HG03520 (cell line): Measurements from ENCODE around the gene SERPIND1.
"Not testable (repeated sequence)": the region's sequence is repeated elsewhere in the genome, so short reads cannot be mapped to it uniquely, and the experiment has no call there.

Source experiments
- ATAC-seq: cut with Tn5 transposase; IDR thresholded peaks from one replicate; pipeline ENCODE4 v1.9.1; 2021; ENCODE audit warnings: mild to moderate bottlenecking, moderate library complexity; ENCODE audit not compliant: unreplicated experiment

The SERPIND1 gene

GRCh38 chr22:20773793-20774212, at the start of gene SERPIND1:
Gene SERPIND1 (plus strand): TSS chr22:20774113. CDS start chr22:20779313, 5,200 bp downstream.
- no peak for ATAC-seq

GRCh38 chr22:20724676-20725454, 49.0 kb upstream of the SERPIND1 start:
- ATAC-seq: no peak

GRCh38 chr22:20725987-20726558, 47.8 kb upstream of the SERPIND1 start:
- ATAC-seq: no peak

- ATAC-seq: no peak
These were observed 46.5 kb upstream of the SERPIND1 start for GRCh38 chr22:20727118-20728015.

- no peak for ATAC-seq
These were observed 45.3 kb upstream of the SERPIND1 start for GRCh38 chr22:20728523-20729190.

- ATAC-seq: no peak
These were observed 44.7 kb upstream of the SERPIND1 start for GRCh38 chr22:20729194-20729593.

GRCh38 chr22:20732431-20732830, 41.5 kb upstream of the SERPIND1 start:
- not testable (repeated sequence) for ATAC-seq

- ATAC-seq: not testable (repeated sequence)
These were observed 38.4 kb upstream of the SERPIND1 start for GRCh38 chr22:20735356-20736162.

GRCh38 chr22:20736891-20737290, 37.0 kb upstream of the SERPIND1 start:
- not testable (repeated sequence) for ATAC-seq

- no peak for ATAC-seq
These were observed 35.4 kb upstream of the SERPIND1 start for GRCh38 chr22:20738394-20739089.

- no peak for ATAC-seq
These were observed 33.5 kb upstream of the SERPIND1 start for GRCh38 chr22:20740222-20740951.

- no peak for ATAC-seq
These were observed 32.8 kb upstream of the SERPIND1 start for GRCh38 chr22:20741008-20741633.

- no peak for ATAC-seq
These were observed 32.0 kb upstream of the SERPIND1 start for GRCh38 chr22:20741634-20742581.

GRCh38 chr22:20742764-20743163, 31.1 kb upstream of the SERPIND1 start:
- ATAC-seq: no peak

GRCh38 chr22:20744456-20744855, 29.5 kb upstream of the SERPIND1 start:
- ATAC-seq: no peak

- ATAC-seq: no peak
These were observed 28.8 kb upstream of the SERPIND1 start for GRCh38 chr22:20745119-20745518.
